22Rv1 (cell line): Measurements from ENCODE around the gene KLK4.

Experiments used
- ZFX ChIP-seq: fragments of 450-650 bp; IDR thresholded peaks from 2 replicates; pipeline ENCODE4 v1.6.1; 2017; ENCODE audit warnings: antibody characterized with exemption, borderline replicate concordance
- TF ChIP-seq, protein P1 (sequence below): fragments of 450-650 bp; IDR thresholded peaks from 2 replicates; pipeline ENCODE4 v1.5.1; 2017; ENCODE audit warnings: mild to moderate bottlenecking

GRCh38 chr19:50932690-50933083 lies 21.5 kb upstream of the KLK4 start:
- TF ChIP-seq, protein P1, sequence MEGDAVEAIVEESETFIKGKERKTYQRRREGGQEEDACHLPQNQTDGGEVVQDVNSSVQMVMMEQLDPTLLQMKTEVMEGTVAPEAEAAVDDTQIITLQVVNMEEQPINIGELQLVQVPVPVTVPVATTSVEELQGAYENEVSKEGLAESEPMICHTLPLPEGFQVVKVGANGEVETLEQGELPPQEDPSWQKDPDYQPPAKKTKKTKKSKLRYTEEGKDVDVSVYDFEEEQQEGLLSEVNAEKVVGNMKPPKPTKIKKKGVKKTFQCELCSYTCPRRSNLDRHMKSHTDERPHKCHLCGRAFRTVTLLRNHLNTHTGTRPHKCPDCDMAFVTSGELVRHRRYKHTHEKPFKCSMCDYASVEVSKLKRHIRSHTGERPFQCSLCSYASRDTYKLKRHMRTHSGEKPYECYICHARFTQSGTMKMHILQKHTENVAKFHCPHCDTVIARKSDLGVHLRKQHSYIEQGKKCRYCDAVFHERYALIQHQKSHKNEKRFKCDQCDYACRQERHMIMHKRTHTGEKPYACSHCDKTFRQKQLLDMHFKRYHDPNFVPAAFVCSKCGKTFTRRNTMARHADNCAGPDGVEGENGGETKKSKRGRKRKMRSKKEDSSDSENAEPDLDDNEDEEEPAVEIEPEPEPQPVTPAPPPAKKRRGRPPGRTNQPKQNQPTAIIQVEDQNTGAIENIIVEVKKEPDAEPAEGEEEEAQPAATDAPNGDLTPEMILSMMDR: no peak
- no peak for TF ChIP-seq ZFX
